Ascending aorta (tissue), 2 donors: ENCODE measurements around the gene SF3B1. TPM values are rescaled to one million over a fixed set of nuclear protein-coding genes. Genes with fewer than 3 reads are reported as not detected.

Experiments
- DNase-seq, 2 donors: peaks; one replicate each; pipeline ENCODE4 v3.0.0-alpha.2; 2019; ENCODE audit warnings: low spot score in 2 of 2
- H3K27ac ChIP-seq, 2 donors: fragments of 200-600 bp; sonication (generic); one replicate each; pipeline ENCODE4 v1.5.1; 2016 to 2017; ENCODE audit warnings: mild to moderate bottlenecking in 1 of 2
- H3K27me3 ChIP-seq: fragments of 200-600 bp; sonication (generic); one replicate; pipeline ENCODE4 v1.5.1; 2017
- H3K36me3 ChIP-seq, 2 donors: fragments of 200-600 bp; sonication (generic); one replicate each; pipeline ENCODE4 v1.5.1; 2016
- H3K4me1 ChIP-seq, 2 donors: fragments of 200-600 bp; sonication (generic); one replicate each; pipeline ENCODE4 v1.5.1; 2016 to 2017; ENCODE audit warnings: mild to moderate bottlenecking in 1 of 2
- H3K4me3 ChIP-seq, 2 donors: fragments of 200-600 bp; sonication (generic); one replicate each; pipeline ENCODE4 v1.5.1; 2016 to 2017; ENCODE audit warnings: mild to moderate bottlenecking in 1 of 2
- H3K9me3 ChIP-seq, 2 donors: fragments of 200-600 bp; sonication (generic); one replicate each; pipeline ENCODE4 v1.5.1; 2016
- CTCF ChIP-seq, 3 experiments: fragments of 200-600 bp in 2 of 3; fragments of 450-650 bp in 1 of 3; sonication (generic) in 2 of 3; IDR thresholded peaks; one replicate each; pipeline ENCODE4 v1.5.1; 2016 to 2019; ENCODE audit warnings: antibody characterized with exemption in 3 of 3, mild to moderate bottlenecking in 1 of 3, moderate library complexity in 1 of 3
- intact Hi-C: fragments of 100-400 bp; cut with DNase I; formaldehyde crosslinking; loops from one replicate; pipeline ENCODE4 v1.15.1; 2023
- total RNA-seq: library from RNA; depleted of rRNA; stranded (reverse); fragments of >200 nt; gene quantifications from one replicate; pipeline ENCODE4 v1.1.0, GENCODE V29; 2016

SF3B1 gene
- total RNA-seq, 1 donor from 2014 or later, result 88.6 TPM

- H3K9me3 ChIP-seq, result no peaks in the 10 kb centered on the region
- no peak overlapping the region for H3K27ac ChIP-seq
- no peak for DNase-seq
- peaks cover 85 to 90% of the 10 kb centered on the region in 2 donors for H3K36me3 ChIP-seq
- H3K27me3 ChIP-seq, result no peaks in the 10 kb centered on the region
- H3K4me1 ChIP-seq, result no peaks in the 10 kb centered on the region
- H3K4me3 ChIP-seq, result no peak overlapping the region
- intact Hi-C loops, result no loop called here
- no peak for TF ChIP-seq CTCF (IDR thresholded peaks at IDR 0.05)
These were observed 20.3 kb downstream of the SF3B1 start for GRCh38 chr2:197414515-197414914.

GRCh38 chr2:197414039-197414438 is 20.8 kb downstream of the SF3B1 start:
- Histone ChIP-seq H3K27me3 (no peaks in the 10 kb centered on the region), H3K4me1 (no peaks in the 10 kb centered on the region)
- intact Hi-C loops, result no loop called here

GRCh38 chr2:197405582-197405981 is 29.2 kb downstream of the SF3B1 start:
- intact Hi-C loops, result loop anchor here (5.0 kb wide), 1 partner anchor 87 kb away; no protein-coding TSS in a partner anchor
- TF ChIP-seq CTCF (IDR thresholded peaks at IDR 0.05), result no peak

More at GRCh38 chr2:197414039-197414438, 20.8 kb downstream of the SF3B1 start:
- TF ChIP-seq CTCF (IDR thresholded peaks at IDR 0.05), result no peak
- Histone ChIP-seq H3K36me3 (peaks cover 83 to 91% of the 10 kb centered on the region in 2 donors), H3K9me3 (no peaks in the 10 kb centered on the region), H3K27ac (no peak overlapping the region), H3K4me3 (no peak overlapping the region)
- DNase-seq, result no peak

GRCh38 chr2:197399887-197400540 is 34.8 kb downstream of the SF3B1 start:
- H3K4me1 ChIP-seq, result no peaks in the 10 kb centered on the region
- DNase-seq, result no peak
- no peak for TF ChIP-seq CTCF (IDR thresholded peaks at IDR 0.05)
- H3K27me3 ChIP-seq, result no peaks in the 10 kb centered on the region
- intact Hi-C loops, result no loop called here
- no peak overlapping the region for H3K4me3 ChIP-seq
- H3K9me3 ChIP-seq, result no peaks in the 10 kb centered on the region
- H3K27ac ChIP-seq, result peak overlapping the region in 1 of 2 donors; percentile 6
- H3K36me3 ChIP-seq, result peaks cover 94 to 98% of the 10 kb centered on the region in 2 donors

More at GRCh38 chr2:197405582-197405981, 29.2 kb downstream of the SF3B1 start:
- no peak overlapping the region for H3K27ac ChIP-seq
- peaks cover 87 to 100% of the 10 kb centered on the region in 2 donors for H3K36me3 ChIP-seq
- H3K27me3 ChIP-seq, result no peaks in the 10 kb centered on the region
- H3K4me1 ChIP-seq, result no peaks in the 10 kb centered on the region
- H3K9me3 ChIP-seq, result no peaks in the 10 kb centered on the region
- H3K4me3 ChIP-seq, result no peak overlapping the region
- DNase-seq, result no peak

- no peak for DNase-seq
- intact Hi-C loops, result no loop called here
- H3K9me3 ChIP-seq, result no peaks in the 10 kb centered on the region
- no peak for TF ChIP-seq CTCF (IDR thresholded peaks at IDR 0.05)
- H3K27me3 ChIP-seq, result no peaks in the 10 kb centered on the region
- H3K36me3 ChIP-seq, result peaks cover 95 to 98% of the 10 kb centered on the region in 2 donors
- no peak overlapping the region for H3K27ac ChIP-seq
- no peak overlapping the region for H3K4me3 ChIP-seq
- H3K4me1 ChIP-seq, result no peaks in the 10 kb centered on the region
These were observed 35.9 kb downstream of the SF3B1 start for GRCh38 chr2:197398913-197399312.
